D721Med (cell line): Measurements from ENCODE around the gene RCOR2.
"Not testable (repeated sequence)": the region's sequence is repeated elsewhere in the genome, so short reads cannot be mapped to it uniquely, and the experiment has no call there.

Source experiments
- DNase-seq: peaks from one replicate; pipeline ENCODE4 v3.0.0; 2011; ENCODE audit warnings: low spot score; ENCODE audit not compliant: insufficient read length
- FAIRE-seq: peaks from 2 replicates; lab custom pipeline; 2011; peaks lifted over from hg19 to GRCh38; lab: Jason Lieb, UNC
- TF ChIP-seq, protein P1 (sequence below): IDR thresholded peaks from 2 replicates; pipeline ENCODE4 v1.5.1; 2012; ENCODE audit warnings: mild to moderate bottlenecking, control low read depth; ENCODE audit not compliant: insufficient read depth; ENCODE audit errors: missing control alignments

Gene RCOR2

DNA sequence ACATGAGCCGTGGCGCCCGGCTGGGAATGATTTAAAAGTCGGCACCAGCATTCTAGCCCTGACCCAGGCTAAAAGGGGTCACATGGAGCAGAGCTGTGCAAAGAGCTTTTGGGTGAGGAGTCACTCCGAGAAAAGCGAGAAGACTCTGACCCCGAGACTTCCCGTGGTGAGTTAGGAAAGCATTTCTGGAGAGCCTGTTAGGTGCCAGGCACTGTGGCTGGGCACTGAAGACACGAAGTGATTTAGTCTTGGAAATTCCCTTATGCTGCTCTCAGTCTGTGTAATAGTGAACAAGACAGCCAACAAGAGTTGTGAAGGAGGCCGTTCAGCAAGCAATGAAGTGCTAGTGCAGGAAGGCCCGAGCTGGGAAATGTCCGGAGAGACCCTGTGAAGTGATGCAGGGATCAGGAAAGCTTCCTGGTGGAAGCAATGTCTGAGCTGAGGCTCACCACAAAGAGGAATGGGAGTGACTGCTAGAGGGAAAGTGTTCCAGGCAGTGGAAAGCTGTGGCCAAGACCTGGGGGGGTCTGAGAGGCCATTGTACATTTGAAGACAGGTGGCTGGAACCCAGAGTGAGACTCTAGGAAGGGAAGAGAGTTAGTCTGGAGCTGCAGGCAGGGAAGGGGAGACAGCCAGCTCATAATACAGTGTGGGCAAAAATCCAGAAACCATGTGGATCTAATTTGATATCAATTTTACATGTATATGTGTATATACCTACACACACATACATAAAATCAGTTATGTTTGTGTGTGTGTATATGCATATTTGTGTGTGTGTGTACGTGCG lies 46.4 kb downstream of the RCOR2 start:
- TF ChIP-seq, protein P1, sequence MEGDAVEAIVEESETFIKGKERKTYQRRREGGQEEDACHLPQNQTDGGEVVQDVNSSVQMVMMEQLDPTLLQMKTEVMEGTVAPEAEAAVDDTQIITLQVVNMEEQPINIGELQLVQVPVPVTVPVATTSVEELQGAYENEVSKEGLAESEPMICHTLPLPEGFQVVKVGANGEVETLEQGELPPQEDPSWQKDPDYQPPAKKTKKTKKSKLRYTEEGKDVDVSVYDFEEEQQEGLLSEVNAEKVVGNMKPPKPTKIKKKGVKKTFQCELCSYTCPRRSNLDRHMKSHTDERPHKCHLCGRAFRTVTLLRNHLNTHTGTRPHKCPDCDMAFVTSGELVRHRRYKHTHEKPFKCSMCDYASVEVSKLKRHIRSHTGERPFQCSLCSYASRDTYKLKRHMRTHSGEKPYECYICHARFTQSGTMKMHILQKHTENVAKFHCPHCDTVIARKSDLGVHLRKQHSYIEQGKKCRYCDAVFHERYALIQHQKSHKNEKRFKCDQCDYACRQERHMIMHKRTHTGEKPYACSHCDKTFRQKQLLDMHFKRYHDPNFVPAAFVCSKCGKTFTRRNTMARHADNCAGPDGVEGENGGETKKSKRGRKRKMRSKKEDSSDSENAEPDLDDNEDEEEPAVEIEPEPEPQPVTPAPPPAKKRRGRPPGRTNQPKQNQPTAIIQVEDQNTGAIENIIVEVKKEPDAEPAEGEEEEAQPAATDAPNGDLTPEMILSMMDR, result no peak
- DNase-seq (no peak), FAIRE-seq (no peak)

DNA sequence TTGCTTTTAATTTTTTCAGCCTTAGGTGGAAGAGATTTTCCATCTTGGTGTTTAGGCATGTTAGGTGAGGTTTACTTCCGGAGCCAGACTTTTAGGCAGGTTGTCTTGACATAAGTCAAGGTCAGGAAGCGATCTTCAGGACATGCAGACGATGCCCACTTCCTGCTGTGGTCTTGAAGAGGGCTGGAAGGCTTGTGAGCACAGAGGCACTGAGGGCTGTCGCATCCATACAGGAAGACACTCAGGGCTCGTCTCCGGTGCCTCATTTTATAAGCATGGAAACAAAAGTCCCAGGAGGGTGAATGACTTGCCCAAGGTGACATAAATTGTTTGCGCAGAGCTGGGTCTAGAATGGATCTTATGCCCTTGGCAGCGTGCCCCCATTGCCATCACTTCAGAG lies 47.3 kb downstream of the RCOR2 start:
- TF ChIP-seq, protein P1, result no peak
- no peak for DNase-seq
- no peak for FAIRE-seq

DNA sequence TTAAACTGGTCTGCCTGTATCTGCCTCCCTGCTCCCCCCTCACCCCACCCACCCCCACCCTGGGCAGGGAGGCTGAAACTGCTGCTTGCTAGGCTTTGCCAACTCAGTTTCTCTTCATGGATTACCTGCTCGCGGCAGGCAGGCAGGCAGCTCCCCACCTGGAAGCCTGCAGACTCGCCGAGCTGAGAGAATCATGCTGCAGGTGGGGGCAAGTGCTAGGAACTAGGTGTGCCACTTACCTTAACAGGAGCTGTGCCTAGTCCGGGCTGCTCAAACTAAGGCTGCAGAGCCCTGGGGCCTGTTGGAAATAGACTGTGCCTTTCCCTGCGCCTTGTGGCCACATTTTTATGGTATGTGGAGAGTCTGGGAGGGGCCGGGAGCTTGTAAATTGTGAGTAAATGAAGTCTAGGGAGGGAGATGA lies 47.8 kb downstream of the RCOR2 start:
- FAIRE-seq (no peak), DNase-seq (no peak)
- TF ChIP-seq, protein P1, result no peak

DNA sequence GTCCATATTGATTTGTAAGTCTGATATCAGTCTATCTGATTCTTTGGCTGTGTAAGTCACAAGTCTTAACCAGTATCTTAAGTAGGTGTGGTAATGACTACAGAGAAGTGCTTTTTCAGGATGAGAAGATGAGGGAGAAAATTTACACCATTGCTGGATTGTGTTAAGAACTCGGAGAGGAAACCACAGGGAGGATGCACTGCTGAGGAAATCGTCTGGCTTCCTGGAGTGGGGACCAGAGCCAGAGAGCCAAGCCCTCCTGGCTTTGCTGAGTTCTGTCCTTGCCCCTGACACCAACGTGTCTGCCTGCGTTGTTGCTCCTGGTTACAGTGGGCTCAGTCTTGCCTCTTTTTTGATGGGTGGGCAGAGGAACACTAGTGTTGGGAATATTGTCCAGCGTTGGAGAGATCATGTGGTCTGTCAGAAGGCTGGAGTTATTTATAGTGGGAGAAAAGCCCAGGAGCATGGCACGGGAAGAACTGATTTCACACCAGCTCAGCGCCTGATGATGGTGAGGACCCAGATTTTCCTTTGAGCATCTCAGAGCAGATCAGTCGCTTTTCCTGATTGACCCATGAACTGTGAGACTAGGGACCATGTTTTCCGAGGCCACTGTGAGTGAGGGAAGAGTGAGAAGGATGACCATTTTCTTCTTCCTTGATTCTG lies 48.4 kb downstream of the RCOR2 start:
- DNase-seq, result no peak
- TF ChIP-seq, protein P1, result no peak

DNA sequence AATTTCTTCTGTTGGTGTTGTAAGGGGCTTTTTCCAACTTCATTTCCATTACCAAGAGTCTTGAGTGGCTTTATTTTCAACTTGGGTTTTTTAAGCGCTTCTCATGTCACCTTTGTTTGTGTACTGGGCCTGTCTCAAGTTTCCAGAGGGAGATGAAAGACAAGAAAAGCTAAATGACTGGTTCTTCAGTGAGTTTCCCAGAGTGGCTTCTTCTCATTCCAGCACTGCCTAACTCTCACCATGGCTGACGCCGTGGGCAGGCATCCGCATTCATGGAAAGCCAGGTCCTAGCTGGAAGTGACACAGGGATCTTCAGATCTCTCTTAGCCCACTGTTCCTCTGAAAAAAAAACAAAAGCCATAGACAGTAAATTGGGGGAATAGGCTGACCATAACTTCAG lies 49.5 kb downstream of the RCOR2 start:
- DNase-seq (no peak), FAIRE-seq (no peak)
- TF ChIP-seq, protein P1, result no peak

More for the DNA sequence above, 48.4 kb downstream of the RCOR2 start:
- no peak for FAIRE-seq

DNA sequence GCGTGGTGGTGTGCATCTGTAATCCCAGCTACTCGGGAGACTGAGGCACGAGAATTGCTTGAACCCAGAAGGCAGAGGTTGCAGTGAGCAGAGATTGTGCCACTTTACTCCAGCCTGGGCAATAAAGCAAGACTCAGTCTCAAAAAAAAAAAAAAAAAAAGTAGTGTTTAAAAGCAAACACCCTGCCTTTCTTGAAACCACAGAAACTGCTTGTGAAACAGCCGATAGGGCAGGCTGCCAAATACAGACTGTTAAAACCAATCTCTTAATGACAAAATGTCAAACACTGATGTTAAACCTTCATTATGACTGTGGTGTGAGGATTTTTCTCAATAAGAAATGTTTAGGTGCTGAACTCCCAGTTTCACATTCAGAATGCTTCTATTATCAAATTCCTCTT lies 50.8 kb downstream of the RCOR2 start:
- TF ChIP-seq, protein P1, result no peak
- DNase-seq (no peak), FAIRE-seq (no peak)

DNA sequence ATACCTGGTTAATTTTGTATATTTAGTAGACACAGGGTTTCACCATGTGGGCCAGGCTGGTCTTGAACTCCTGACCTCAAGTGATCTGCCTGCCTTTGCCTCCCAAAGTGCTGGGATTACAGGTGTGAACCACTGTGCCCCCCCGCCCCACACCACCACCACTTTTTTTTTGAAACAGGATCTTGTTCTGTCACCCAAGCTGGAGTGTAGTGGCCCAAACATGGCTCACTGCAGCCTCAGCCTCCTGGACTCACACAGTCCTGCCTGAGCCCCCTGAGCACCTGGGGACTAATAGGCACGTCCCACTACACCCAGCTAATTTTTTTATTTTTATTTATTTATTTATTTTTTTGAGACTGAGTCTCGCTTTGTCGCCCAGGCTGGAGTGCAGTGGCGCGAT lies 53.3 kb downstream of the RCOR2 start:
- DNase-seq, FAIRE-seq: not testable (repeated sequence)
